ENCODE data around the gene GLI1.

GRCh38 chr12:57490126-57490525 lies 30.5 kb downstream of the GLI1 start:
- TF ChIP-seq POLR2A (IDR thresholded peaks at IDR 0.05) (no peak), CTCF (IDR thresholded peaks at IDR 0.05 in 4 of 5, conservative IDR thresholded peaks at IDR 0.05 in 1 of 5) (no peak)

All from gastrocnemius medialis (tissue), 4 donors.